IPS-15b (cell line): ENCODE results near the gene CSF2.

Experiments
- H3K27me3 ChIP-seq: one replicate; pipeline ENCODE4 v1.6.1; 2013; ENCODE audit warnings: low read length; ENCODE audit not compliant: control insufficient read depth, insufficient read depth
- H3K36me3 ChIP-seq: one replicate; pipeline ENCODE4 v1.6.1; 2013; ENCODE audit warnings: low read length; ENCODE audit not compliant: control insufficient read depth, insufficient read depth
- H3K4me1 ChIP-seq: one replicate; pipeline ENCODE4 v1.6.1; 2013; ENCODE audit warnings: mild to moderate bottlenecking, low read length; ENCODE audit not compliant: control insufficient read depth, insufficient read depth
- H3K4me3 ChIP-seq: one replicate; pipeline ENCODE4 v1.5.1; 2013; ENCODE audit warnings: low read depth, low read length
- H3K9ac ChIP-seq: one replicate; pipeline ENCODE4 v1.6.1; 2013; ENCODE audit warnings: low read depth, mild to moderate bottlenecking, low read length
- H3K9me3 ChIP-seq: one replicate; pipeline ENCODE4 v1.6.1; 2013; ENCODE audit warnings: mild to moderate bottlenecking, low read length; ENCODE audit not compliant: control insufficient read depth, insufficient read depth

CSF2 gene

DNA sequence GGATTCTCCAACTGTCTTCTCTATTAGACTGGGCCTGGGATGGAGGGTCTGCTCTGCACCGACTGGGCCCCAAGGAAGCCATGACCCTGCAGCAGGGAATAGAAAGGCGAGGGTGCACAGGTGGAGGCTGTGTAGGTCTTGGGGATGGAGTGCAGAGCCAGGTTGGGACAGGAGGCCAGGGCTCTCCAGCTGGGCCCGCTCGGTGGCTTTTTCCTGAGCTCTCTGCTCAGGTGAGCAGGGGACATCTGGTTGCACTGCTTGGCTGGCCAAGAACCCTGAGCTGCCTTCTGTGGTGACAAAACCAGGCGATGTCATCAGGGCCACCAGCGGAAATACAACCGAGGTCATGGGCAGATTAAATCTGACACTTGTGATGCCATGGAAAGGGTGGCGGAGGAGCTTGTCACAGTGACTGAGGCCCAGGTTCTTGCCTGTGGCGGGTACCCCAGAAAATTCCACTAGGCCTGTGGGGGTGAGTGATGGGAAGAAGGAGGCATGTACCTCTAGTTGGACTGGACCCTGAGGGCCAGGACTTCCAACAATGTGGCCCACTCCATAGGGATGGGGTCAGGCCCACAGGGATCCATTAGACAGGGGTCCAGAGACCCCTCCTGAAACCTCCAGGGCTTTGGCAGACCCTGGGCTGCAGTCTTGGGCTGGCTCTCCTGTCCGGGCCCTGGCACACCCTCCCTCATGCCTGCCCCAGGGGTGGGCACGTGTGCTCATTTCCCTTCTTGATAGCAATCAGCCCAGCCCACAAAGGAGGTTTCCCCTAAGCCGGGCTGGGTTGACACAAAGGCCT lies 17.6 kb upstream of the CSF2 start:
- Histone ChIP-seq H3K4me3 (no peak overlapping the region), H3K36me3 (no peaks in the 10 kb centered on the region), H3K4me1 (no peaks in the 10 kb centered on the region), H3K9ac (no peak overlapping the region), H3K9me3 (no peaks in the 10 kb centered on the region), H3K27me3 (no peaks in the 10 kb centered on the region)

DNA sequence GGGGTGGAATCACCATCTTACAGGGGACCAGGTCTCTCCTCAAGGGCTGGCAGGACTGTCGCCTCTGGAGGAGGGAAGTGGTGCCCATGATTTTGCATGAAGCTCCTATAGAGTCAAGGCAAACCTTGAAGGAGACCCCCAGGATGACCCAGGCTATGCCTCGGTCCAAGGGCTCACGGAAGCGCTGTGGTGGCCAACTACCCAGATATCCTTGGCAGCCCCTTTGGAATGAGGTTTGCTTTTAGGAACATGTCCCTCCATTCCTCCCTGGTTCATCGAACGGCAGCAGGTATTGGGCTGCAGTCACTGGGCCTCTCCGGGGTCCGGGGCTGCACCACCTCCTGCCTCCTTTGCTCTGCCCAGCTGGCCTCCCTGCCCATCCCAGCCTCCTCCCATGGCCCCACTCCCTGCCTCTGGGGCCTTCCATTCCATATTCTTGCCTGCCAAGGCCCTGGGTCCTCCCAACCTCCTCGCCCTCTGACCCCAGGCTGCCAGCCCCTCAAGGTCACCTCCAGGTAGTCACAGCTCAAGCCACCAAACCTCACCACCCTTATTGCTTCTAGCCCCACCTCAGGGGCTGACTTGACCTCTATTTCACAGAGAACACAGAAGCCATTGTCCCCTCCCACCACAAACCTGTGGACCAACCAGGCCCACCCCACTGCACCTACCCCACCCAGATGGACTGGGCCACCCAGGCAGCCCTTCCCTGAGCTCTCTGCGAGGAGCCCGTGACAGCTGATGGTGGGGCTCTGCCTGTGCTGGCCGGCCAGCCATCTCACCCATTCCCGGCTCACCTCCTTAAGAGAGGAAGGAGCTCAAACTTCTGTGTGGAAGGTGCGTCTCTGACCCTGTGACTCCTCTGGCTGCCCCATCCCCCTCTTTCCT lies 16.7 kb upstream of the CSF2 start:
- Histone ChIP-seq H3K9ac (no peak overlapping the region), H3K4me3 (no peak overlapping the region), H3K4me1 (no peaks in the 10 kb centered on the region), H3K36me3 (no peaks in the 10 kb centered on the region), H3K27me3 (no peaks in the 10 kb centered on the region), H3K9me3 (no peaks in the 10 kb centered on the region)

DNA sequence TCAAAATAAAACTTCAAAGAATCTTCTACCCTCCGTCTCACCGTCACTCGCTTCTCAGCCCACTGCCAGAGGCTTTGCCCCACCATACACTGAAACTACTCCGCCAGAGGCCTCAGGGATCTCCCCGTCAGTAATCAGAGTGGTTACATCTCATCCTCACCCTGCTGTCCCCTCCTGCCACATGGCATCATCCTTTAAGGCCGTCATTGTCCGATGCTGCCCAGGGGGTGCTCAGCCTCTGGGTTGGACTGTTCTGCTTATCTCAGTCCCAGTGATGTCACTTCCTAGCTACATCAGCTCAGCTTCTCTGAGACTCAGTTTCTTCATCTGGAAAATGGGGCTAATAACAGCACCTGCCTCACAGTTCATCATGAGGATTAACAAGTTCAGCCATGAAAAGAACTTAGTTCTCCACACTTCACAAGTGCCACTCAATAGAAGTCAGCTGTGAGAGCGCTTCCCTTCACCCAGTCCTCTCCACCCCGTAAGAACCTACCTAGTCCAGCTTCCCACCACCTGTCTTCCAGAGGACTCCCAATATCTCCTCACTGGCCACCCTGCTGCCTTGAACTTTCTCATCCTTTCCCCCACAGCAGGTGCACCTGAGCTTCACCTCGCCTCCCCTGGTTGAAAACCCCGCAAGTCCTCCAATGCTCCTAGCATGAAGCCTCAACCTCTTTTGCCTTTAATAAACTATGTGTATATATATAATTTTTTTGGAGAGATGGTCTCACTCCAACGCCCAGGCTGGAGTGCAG lies 15.9 kb upstream of the CSF2 start:
- Histone ChIP-seq H3K36me3 (no peaks in the 10 kb centered on the region), H3K27me3 (no peaks in the 10 kb centered on the region), H3K9ac (no peak overlapping the region), H3K4me1 (no peaks in the 10 kb centered on the region), H3K4me3 (no peak overlapping the region), H3K9me3 (no peaks in the 10 kb centered on the region)

DNA sequence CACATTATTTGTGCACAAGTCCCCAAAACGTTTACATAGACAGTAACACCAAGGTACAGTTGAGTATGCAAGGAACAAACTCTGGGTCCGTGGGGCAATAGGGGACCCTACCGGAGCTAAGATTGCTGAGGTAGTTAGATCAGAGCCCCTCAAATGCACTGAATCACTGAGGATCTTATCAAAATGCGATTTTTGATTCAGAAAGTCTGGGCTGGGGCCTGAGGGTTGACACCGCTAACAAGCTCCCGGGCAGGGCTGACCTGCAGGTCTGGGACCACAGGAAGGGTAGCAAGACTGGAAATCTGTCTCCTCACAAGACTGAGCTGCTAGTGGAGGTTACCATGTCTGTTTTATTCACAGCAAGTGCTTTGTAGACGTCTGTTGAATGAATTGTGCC lies 14.9 kb upstream of the CSF2 start:
- H3K36me3 ChIP-seq: no peaks in the 10 kb centered on the region
- H3K9me3 ChIP-seq: no peaks in the 10 kb centered on the region
- H3K9ac ChIP-seq: no peak overlapping the region
- H3K4me3 ChIP-seq: no peak overlapping the region
- H3K4me1 ChIP-seq: no peaks in the 10 kb centered on the region
- no peaks in the 10 kb centered on the region for H3K27me3 ChIP-seq

DNA sequence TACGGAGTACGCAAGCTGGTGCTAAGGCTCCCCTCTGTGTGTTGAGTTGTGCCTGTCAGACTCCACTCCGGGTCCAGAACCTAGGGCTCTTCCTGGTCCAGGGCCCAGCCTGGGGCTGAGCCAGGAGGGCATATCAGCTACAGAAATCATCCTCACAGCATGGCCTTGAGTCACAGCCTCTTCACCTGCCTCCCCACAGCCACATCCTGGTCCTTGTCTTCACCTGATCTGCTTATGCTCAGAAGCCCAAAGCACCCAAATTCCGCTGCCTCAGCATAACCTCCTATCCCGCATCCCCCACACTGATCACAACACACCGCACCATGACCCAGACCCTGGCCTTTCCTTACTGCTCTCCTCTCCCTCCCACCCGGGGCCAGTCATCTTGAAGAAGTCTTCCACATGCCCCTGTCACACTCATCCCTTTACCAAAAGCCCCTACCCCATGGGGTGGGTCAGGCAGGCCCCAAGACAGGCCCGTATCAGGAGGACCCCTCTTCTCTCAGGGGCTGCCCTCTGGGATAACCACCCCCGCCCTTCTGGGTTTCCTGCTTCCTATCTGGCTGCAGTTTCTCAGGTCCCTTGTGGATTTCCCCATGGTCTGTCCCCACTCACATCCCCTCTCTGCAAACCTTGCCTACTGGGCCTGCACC lies 14.4 kb upstream of the CSF2 start:
- H3K9ac ChIP-seq: no peak overlapping the region
- no peaks in the 10 kb centered on the region for H3K4me1 ChIP-seq
- no peaks in the 10 kb centered on the region for H3K36me3 ChIP-seq
- H3K9me3 ChIP-seq: no peaks in the 10 kb centered on the region
- H3K27me3 ChIP-seq: no peaks in the 10 kb centered on the region
- no peak overlapping the region for H3K4me3 ChIP-seq

DNA sequence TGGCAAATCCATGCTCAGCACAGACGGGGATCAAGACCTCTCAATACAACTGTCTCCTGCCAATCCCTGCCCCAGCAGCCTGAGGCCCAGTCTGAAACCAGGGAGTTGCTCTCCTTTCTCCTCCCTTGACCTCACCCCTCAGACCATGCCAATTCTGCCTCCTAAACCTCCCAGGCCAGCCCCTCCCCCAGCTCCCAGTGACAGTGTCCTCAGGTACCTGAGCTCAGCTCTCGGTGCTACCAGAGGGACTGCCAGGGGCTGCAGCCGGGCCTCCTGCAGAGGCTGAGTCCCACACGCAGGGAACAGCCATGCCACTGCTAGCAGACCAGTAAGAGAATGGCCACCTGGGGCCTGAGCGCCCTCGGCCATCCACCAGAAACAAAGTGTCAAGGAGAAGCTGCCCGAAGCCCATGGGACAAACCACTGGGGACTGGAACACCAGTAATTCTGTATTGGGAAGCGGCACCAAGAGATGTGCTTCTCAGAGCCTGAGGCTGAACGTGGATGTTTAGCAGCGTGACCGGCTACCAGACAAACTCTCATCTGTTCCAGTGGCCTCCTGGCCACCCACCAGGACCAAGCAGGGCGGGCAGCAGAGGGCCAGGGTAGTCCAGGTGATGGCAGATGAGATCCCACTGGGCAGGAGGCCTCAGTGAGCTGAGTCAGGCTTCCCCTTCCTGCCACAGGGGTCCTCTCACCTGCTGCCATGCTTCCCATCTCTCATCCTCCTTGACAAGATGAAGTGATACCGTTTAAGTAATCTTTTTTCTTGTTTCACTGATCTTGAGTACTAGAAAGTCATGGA lies 13.7 kb upstream of the CSF2 start:
- H3K9ac ChIP-seq: no peak overlapping the region
- H3K4me3 ChIP-seq: no peak overlapping the region
- no peaks in the 10 kb centered on the region for H3K9me3 ChIP-seq
- no peaks in the 10 kb centered on the region for H3K27me3 ChIP-seq
- no peaks in the 10 kb centered on the region for H3K4me1 ChIP-seq
- H3K36me3 ChIP-seq: no peaks in the 10 kb centered on the region

DNA sequence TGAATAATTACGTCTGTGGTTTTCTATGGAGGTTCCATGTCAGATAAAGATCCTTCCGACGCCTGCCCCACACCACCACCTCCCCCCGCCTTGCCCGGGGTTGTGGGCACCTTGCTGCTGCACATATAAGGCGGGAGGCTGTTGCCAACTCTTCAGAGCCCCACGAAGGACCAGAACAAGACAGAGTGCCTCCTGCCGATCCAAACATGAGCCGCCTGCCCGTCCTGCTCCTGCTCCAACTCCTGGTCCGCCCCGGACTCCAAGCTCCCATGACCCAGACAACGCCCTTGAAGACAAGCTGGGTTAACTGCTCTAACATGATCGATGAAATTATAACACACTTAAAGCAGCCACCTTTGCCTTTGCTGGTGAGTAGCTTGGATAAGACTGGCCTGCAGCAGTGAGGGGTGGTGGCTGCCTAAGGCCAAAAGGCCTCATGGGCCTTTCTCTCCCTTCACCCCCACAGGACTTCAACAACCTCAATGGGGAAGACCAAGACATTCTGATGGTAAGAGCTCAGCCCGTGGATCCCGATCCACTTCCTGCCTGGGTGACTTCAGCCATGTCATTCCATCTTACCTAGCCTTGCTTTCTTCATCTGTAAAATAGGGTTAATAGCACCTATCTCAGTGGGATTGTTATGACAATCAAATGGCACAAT lies 13.0 kb upstream of the CSF2 start, which contains the start of gene IL3:
TSS of gene IL3 (plus strand) at position 155 of the 661 bp plus-strand sequence. CDS start at position 207, 52 bp downstream.
- H3K27me3 ChIP-seq: no peaks in the 10 kb centered on the region
- H3K36me3 ChIP-seq: no peaks in the 10 kb centered on the region
- no peaks in the 10 kb centered on the region for H3K9me3 ChIP-seq
- H3K4me1 ChIP-seq: no peaks in the 10 kb centered on the region
- H3K4me3 ChIP-seq: no peak within 1 kb of the TSS
- no peak within 1 kb of the TSS for H3K9ac ChIP-seq

DNA sequence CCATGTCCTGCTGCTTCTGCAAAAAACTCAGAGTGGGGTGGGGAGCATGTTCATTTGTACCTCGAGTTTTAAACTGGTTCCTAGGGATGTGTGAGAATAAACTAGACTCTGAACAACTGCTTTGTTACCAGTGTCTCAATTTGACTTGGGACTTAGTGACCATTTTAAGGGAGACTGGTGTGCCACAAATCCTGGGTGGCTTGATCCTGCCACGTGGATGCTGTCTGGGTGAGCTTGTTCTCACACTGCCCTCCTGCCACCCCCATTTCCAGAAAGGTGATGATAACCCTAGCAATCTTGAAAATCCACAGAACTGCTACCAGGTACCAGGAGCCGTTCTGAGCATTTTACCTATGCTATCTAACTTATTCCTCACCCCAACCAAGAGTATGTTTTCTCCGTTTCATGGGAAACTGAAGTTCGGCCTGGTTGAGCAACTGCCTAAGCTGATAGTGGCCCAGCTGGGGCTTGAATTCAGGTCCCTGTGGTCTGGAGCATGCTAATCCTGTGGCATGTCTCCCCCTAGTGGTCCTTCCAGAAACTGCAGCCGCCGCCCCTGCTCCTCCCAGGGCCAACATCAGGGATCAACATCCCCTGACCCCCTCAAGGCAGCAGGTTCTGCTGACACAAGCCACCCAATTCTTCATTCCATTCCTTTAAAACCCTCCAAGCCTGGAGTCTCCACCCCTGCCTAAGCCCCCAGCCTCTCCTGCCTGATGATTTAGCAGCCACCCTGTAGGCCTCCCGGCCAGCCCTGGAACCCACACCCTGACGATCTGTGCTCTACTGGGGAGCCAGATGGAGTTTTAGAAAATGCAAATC lies 10.3 kb upstream of the CSF2 start:
- no peaks in the 10 kb centered on the region for H3K4me1 ChIP-seq
- no peaks in the 10 kb centered on the region for H3K27me3 ChIP-seq
- no peak overlapping the region for H3K9ac ChIP-seq
- H3K36me3 ChIP-seq: no peaks in the 10 kb centered on the region
- H3K9me3 ChIP-seq: no peaks in the 10 kb centered on the region
- H3K4me3 ChIP-seq: no peak overlapping the region

DNA sequence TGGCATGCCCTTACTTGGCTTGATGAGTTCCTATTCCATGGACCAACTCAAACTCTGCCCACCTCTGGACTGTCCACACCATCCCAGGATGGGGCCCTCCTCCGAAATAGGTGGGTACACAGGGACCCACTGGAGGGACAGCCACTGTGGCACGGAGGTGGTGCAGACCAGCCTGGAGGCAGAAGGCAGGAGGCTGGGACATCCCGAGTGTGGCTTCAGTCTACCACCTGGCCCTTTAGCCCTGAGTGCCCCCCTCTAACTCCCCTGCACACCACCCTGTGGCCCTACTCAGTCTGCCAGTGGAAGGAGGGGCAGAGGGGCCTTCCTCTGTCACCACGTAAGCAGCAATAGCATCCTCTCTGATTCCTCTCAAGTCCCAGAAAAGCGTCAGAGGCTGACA lies 9.4 kb upstream of the CSF2 start:
- no peak overlapping the region for H3K9ac ChIP-seq
- no peaks in the 10 kb centered on the region for H3K4me1 ChIP-seq
- no peaks in the 10 kb centered on the region for H3K27me3 ChIP-seq
- no peaks in the 10 kb centered on the region for H3K36me3 ChIP-seq
- H3K9me3 ChIP-seq: no peaks in the 10 kb centered on the region
- no peak overlapping the region for H3K4me3 ChIP-seq
